HEK293T (cell line): ENCODE results near the gene CPNE2.

Experiments used
- CTCF ChIA-PET: fragments of 350-600 bp; formaldehyde crosslinking; extraction: SDS; loops from one replicate; lab custom pipeline; 2021; ENCODE audit warnings: antibody characterized with exemption, inconsistent platforms; lab: Yijun Ruan, JAX
- POLR2A ChIA-PET: fragments of 350-600 bp; formaldehyde crosslinking; extraction: SDS; loops from one replicate; lab custom pipeline; 2020; ENCODE audit warnings: antibody characterized with exemption, inconsistent platforms; lab: Yijun Ruan, JAX
- DNase-seq: peaks from one replicate; pipeline ENCODE4 v3.0.0; 2012; ENCODE audit warnings: mixed read lengths; ENCODE audit errors: extremely low spot score
- ARNT ChIP-seq: fragments of 450-650 bp; IDR thresholded peaks from 2 replicates; pipeline ENCODE4 v1.6.1; 2017; ENCODE audit warnings: mild to moderate bottlenecking
- BHLHE40 ChIP-seq: fragments of 450-650 bp; IDR thresholded peaks from 2 replicates; pipeline ENCODE4 v1.6.1; 2016; ENCODE audit warnings: mild to moderate bottlenecking, moderate library complexity, borderline replicate concordance
- CTBP1 ChIP-seq: fragments of 450-650 bp; IDR thresholded peaks from 2 replicates; pipeline ENCODE4 v1.6.1; 2016; ENCODE audit warnings: borderline replicate concordance
- ELF4 ChIP-seq: fragments of 450-650 bp; IDR thresholded peaks from 2 replicates; pipeline ENCODE4 v1.6.1; 2017; ENCODE audit warnings: antibody characterized with exemption
- FOXA1 ChIP-seq: fragments of 450-650 bp; IDR thresholded peaks from 2 replicates; pipeline ENCODE4 v1.6.1; 2016; ENCODE audit warnings: mild to moderate bottlenecking
- FOXK2 ChIP-seq: fragments of 450-650 bp; IDR thresholded peaks from 2 replicates; pipeline ENCODE4 v1.6.1; 2016; ENCODE audit warnings: mild to moderate bottlenecking
- FOXM1 ChIP-seq: fragments of 450-650 bp; IDR thresholded peaks from 2 replicates; pipeline ENCODE4 v1.6.1; 2017; ENCODE audit warnings: mild to moderate bottlenecking, borderline replicate concordance
- HDGF ChIP-seq: fragments of 450-650 bp; IDR thresholded peaks from 2 replicates; pipeline ENCODE4 v1.6.1; 2017; ENCODE audit warnings: antibody characterized with exemption, borderline replicate concordance
- L3MBTL2 ChIP-seq: fragments of 450-650 bp; conservative IDR thresholded peaks from 2 replicates; pipeline ENCODE4 v1.6.1; 2016; ENCODE audit warnings: mild to moderate bottlenecking
- LEF1 ChIP-seq: fragments of 450-650 bp; IDR thresholded peaks from 2 replicates; pipeline ENCODE4 v1.6.1; 2017; ENCODE audit warnings: mild to moderate bottlenecking, borderline replicate concordance
- NFRKB ChIP-seq: fragments of 450-650 bp; IDR thresholded peaks from 2 replicates; pipeline ENCODE4 v1.6.1; 2016; ENCODE audit warnings: mild to moderate bottlenecking, moderate library complexity
- SP1 ChIP-seq: fragments of 450-650 bp; IDR thresholded peaks from 2 replicates; pipeline ENCODE4 v1.6.1; 2017
- SUZ12 ChIP-seq: fragments of 450-650 bp; IDR thresholded peaks from 2 replicates; pipeline ENCODE4 v1.6.1; 2016; ENCODE audit warnings: mild to moderate bottlenecking
- TARDBP ChIP-seq: fragments of 450-650 bp; IDR thresholded peaks from 2 replicates; pipeline ENCODE4 v1.6.1; 2016
- ZNF384 ChIP-seq: fragments of 450-650 bp; IDR thresholded peaks from 2 replicates; pipeline ENCODE4 v1.6.1; 2016
- TF ChIP-seq, protein P1 (sequence below): fragments of 450-650 bp; IDR thresholded peaks from 2 replicates; pipeline ENCODE4 v1.6.1; 2016

CPNE2 gene

GRCh38 chr16:57196286-57196685, 103.9 kb downstream of the CPNE2 start:
- POLR2A ChIA-PET, result no interaction called here
- CTCF ChIA-PET, result no interaction called here
- no peak for TF ChIP-seq NFRKB
- no peak for TF ChIP-seq HDGF
- DNase-seq, result no peak

DNA sequence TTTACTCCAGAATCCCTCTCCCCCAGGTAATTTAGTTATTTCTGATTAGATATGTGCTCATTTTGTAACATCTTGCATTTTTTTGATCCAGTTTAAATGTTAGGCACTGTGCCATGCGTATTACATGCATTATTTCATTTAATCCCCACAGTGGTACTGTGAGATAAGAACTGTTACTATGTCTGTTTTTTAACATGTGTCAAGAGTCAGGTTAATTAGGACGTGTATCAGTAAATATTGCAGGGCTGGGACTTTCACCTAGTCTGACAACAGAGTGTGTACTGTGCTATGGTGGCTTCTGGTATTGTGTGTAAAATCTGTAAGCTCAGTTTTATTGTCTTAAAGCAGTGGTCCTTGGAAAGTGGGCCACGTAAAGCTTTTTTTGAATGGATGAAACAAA, 104.4 kb downstream of the CPNE2 start:
- TF ChIP-seq ZNF384, result no peak
- TF ChIP-seq NFRKB, result no peak
- no peak for TF ChIP-seq FOXA1
- no peak for TF ChIP-seq CTBP1
- TF ChIP-seq L3MBTL2, result no peak
- TF ChIP-seq FOXK2, result no peak
- no peak for TF ChIP-seq LEF1
- TF ChIP-seq SUZ12, result no peak
- TF ChIP-seq FOXM1, result no peak
- no peak for TF ChIP-seq SP1
- TF ChIP-seq ELF4, result no peak
- TF ChIP-seq HDGF, result no peak
- TF ChIP-seq, protein P1, sequence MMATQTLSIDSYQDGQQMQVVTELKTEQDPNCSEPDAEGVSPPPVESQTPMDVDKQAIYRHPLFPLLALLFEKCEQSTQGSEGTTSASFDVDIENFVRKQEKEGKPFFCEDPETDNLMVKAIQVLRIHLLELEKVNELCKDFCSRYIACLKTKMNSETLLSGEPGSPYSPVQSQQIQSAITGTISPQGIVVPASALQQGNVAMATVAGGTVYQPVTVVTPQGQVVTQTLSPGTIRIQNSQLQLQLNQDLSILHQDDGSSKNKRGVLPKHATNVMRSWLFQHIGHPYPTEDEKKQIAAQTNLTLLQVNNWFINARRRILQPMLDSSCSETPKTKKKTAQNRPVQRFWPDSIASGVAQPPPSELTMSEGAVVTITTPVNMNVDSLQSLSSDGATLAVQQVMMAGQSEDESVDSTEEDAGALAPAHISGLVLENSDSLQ, result no peak
- no peak for TF ChIP-seq BHLHE40
- TF ChIP-seq TARDBP, result no peak
- no peak for TF ChIP-seq ARNT
- no peak for DNase-seq
- ChIA-PET POLR2A (no interaction called here), CTCF (no interaction called here)
